HG03378 (cell line): ENCODE results near the gene NUFIP2.
"Not testable (repeated sequence)": the region's sequence is repeated elsewhere in the genome, so short reads cannot be mapped to it uniquely, and the experiment has no call there.

Source experiments
- ATAC-seq: cut with Tn5 transposase; IDR thresholded peaks from one replicate; pipeline ENCODE4 v1.9.1; 2021; ENCODE audit warnings: mild to moderate bottlenecking, moderate library complexity; ENCODE audit not compliant: unreplicated experiment

Gene NUFIP2

GRCh38 chr17:29240477-29240876 lies 53.5 kb downstream of the NUFIP2 start:
- no peak for ATAC-seq

DNA sequence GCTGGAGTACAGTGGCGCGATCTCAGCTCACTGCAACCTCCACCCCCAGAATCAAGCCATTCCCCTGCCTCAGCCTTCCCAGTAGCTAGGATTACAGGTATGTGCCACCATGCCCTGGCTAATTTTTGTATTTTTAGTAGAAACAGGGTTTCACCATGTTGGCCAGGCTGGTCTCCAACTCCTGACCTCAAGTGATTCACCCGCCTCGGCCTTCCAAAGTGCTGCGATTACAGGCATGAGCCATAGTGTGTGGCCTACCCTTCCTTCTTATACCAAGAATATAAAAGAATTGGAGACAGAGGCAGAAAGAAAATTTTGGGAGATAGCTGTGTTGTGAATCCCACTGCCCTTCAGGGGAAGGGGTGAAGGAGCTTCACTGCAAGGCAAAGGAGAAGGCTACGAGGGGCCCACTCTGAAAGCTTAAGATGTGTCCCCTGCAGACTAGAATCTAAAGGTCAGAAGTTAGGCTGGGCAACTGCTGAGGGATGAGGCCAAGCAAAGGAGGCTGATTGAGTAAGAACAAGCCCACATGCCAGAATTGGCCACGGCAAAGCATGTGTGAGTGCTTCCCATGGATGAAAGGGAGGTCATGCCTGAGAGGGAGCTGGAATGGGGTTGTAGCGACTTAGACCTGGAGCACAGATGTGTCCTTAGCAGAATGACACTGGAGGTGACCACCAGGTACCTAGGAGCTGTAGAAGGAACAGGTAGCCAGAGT lies 55.7 kb downstream of the NUFIP2 start:
- ATAC-seq, result no peak

DNA sequence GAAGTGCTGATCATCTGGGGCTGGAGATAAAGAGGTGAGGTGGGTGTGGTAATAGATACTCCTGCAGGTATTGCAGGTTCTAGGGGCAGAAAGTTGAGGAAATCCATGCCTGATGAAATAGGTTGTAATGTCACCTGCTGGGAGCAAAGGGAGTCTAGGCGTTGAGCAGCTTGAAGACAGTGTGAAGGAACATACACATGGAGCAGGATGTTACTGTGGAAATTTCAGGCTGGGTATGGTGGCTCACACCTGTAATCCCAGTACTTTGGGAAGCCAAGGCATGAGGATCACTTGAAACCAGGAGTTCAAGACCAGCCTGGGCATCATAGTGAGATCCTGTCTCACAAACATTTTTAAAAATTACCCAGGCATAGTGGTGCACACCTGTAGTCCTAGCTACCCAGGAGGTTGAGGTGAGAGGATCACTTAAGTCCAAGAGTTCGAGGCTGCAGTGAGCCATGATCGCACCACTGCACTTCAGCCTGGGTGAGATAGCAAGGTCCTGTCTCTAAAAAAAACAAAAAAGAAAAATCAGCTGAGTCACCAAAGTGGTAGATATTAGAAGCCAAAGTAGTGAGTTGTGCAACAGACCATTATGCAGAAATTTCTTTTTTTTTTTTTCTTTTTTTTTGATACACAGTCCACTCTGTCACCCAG lies 56.3 kb downstream of the NUFIP2 start:
- ATAC-seq, result no peak

DNA sequence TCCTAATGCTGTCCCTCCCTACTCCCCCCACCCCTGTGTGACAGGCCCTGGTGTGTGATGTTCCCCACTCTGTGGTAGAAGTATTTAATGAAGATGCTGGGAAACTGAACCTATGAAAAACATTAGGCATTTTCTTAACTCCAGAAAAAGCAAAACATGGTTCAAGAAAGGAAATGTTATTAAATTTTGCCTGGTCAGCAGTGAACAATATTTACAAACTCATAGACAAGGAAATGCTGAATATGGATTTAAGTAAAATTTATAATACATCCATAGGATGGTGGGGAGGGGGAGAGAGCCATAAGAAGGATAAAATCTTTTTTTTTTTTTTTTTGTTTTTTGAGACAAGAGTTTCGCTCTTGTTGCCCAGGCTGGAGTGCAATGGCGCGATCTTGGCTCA lies 58.0 kb downstream of the NUFIP2 start:
- ATAC-seq, result no peak

DNA sequence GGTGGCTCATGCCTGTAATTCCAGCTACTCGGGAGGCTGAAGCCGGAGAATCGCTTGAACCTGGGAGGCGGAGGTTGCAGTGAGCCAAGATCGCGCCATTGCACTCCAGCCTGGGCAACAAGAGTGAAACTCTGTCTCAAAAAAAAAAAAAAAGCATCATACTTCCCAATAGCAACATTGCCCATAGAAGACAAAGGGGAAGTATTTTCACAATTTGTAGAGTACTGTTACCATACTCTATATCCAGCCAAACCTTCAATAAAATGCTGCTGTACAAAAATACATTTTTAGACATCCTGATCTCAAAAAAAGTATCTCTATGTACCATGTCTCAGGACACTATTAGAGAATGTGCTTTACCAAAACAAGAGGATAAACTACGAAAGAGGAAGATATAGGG lies 59.0 kb downstream of the NUFIP2 start:
- not testable (repeated sequence) for ATAC-seq

- ATAC-seq, result no peak
Observed at GRCh38 chr17:29233301-29233700, 60.6 kb downstream of the NUFIP2 start.

DNA sequence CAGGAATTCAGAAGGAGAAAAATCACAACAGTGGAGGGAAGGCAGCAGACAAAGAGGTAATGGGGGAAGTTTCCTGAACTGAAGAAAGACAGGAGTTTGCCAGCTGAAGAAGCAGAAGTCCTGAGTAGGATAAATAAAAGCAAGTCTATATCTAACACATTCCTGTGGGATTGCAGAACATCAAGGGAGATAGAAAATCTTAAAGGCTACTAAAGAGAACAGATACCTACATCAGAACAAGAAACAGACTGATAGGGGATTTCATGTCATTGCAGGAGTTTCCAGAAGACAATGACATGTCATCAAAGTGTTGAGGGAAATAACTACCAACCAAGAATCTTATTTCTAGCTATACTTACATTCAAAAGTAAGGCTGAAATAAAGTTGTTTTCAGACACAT lies 68.6 kb downstream of the NUFIP2 start:
- ATAC-seq, result no peak

DNA sequence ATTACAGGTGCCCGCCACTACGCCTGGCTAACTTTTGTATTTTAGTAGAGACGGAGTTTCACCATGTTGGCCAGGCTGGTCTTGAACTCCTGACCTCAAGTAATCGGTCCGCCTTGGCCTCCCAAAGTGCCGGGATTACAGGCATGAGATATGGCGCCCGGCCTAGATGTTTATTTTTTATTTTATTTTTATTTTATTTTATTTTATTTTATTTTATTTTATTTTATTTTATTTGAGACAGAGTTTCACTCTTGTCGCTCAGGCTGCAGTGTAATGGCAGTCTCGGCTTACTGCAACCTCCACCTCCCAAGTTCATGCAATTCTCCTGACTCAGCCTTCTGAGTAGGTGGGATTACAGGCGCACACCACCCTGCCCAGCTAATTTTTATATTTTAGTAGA lies 72.6 kb downstream of the NUFIP2 start:
- ATAC-seq, result not testable (repeated sequence)

DNA sequence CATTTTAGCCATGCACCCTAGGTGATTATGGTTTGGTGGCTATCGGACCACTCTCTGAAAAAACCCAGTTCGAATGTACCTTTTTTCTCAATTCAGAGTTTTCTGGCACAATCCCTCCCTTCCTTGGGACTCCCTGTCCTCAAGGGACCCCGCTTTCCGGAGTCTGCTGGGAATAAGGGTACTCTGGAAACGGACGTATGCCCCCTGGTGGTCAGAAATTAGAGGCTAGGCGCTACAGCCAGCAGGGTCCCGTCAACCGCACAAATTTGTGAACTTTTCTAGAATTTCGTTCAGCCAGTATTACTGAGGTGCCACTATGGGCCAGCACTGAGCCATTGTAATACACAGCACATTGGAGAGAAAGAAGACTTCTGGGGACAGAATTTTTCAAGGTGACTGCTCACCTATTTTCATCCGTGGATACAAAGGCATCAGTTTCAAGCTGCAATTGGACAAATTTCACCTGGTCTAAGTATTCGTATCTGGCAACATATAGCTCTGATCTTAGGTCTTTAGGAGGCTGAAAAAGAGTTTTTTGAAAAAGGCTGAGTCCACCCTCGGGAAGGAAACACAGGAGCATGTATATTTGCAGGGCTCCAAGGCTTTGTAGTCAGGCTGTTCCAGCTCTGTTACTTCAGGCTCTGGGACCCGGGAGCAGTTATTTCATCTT lies 74.4 kb downstream of the NUFIP2 start:
- peak; percentile 65 for ATAC-seq

DNA sequence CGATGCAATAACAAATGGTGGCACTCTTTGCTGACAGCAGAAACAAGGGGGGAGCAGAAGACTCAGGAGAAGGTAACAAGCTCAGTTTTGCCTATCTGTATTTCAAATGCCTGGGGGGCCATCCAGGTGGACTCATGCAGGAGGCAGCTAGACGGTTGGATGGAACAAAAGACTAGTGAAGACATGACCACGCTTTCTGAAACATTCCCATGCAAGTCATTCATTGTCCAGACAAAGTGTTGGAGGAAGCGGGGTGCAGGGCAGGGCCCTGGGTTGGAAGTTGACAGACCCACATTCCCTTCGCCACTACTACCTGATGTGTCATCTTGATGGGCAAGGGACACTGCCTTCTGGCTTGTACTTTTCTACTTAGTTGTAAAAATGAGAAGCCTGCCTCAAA lies 77.1 kb downstream of the NUFIP2 start:
- no peak for ATAC-seq

- no peak for ATAC-seq
Observed at GRCh38 chr17:29216181-29216580, 77.8 kb downstream of the NUFIP2 start.

DNA sequence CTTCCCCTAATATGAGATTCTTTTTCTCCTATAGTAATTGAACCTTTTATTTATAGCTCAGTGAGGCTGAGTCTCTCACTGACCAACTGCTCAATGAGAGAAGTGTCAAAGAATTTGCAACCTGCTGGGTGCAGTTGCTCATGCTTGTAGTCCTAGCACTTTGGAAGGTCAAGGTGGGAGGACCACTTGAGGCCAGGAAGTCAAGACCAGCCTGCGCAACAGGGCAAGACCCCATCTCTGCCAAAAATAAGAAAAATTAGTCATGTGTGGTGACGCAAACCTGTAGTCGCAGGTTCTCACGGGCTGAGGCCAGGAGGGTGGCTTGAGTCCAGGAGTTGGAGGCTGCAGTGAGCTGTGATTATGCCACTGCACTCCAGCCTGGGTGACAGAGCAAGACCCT lies 78.2 kb downstream of the NUFIP2 start:
- ATAC-seq, result no peak

GRCh38 chr17:29215174-29215573 lies 78.8 kb downstream of the NUFIP2 start:
- ATAC-seq, result no peak

GRCh38 chr17:29214215-29215146 lies 79.5 kb downstream of the NUFIP2 start:
- ATAC-seq, result no peak

- ATAC-seq, result no peak
Observed at GRCh38 chr17:29212681-29213121, 81.2 kb downstream of the NUFIP2 start.

DNA sequence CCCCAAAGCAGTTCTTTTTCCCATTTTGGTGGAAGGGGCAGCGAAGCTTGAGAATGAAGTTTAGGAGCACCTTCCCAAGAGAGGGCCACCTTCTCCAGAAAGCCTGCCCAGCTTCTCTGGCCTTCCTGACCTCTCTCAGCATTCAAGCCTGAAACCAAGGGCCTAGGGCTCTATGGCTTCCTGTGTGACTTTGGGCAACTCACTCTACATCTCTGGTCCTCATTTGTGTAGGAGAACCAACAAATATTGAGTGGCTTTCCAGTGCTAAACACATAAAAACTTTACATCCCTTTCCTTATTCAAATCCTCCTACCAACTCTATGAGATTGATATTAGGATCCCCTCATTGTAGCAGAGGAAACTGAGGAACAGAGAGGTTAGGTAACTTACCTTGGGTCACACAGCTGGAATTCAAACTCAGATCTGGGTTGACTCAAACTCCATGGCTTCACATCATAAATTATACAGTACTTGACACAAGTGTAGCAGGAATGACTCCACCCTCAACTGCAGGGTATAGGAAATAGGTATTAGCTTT lies 81.8 kb downstream of the NUFIP2 start:
- no peak for ATAC-seq

DNA sequence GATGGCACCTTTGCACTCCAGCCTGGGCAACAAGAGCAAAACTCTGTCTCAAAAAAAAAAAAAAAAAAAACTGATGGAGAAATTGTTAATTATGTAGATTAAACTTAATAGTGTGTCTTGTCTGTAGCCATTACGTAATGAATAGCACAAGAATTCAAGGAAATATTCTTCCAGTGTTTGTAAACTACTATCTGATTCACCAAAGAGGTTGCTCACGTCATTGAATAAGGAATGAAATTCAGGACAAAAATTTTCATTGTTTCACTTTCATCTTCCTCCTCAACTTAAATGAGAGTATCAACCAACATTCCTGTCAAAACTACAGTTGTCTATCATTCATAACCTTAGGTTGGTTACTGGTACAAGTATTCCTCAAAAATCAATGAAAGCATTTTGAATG lies 83.1 kb downstream of the NUFIP2 start:
- no peak for ATAC-seq

GRCh38 chr17:29209073-29209472 lies 84.9 kb downstream of the NUFIP2 start:
- no peak for ATAC-seq

DNA sequence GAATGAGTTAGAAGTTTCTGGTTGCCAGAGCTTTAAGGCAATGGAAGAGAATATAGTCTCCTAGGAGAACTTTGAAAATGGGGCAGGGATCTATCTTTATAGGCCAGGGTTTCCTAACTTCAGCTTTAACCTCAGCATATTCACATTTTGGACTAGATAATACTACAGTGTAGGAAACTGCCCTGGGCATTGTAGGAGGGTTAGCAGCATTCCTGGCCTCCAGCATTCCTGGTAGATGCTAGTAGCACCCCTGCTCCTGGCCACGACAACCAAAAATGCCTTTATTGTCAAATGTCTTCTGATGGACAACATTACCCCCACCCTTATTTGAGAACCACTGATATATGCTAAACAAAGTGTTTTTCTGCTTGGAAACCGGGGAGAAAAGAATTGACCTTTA lies 86.0 kb downstream of the NUFIP2 start:
- no peak for ATAC-seq
